HG03045 (cell line): ENCODE results near the gene KCTD7.
"Not testable (repeated sequence)": the region's sequence is repeated elsewhere in the genome, so short reads cannot be mapped to it uniquely, and the experiment has no call there.

Experiments used
- ATAC-seq: cut with Tn5 transposase; IDR thresholded peaks from one replicate; pipeline ENCODE4 v1.9.1; 2021; ENCODE audit warnings: mild to moderate bottlenecking, moderate library complexity; ENCODE audit not compliant: unreplicated experiment

Gene KCTD7

DNA sequence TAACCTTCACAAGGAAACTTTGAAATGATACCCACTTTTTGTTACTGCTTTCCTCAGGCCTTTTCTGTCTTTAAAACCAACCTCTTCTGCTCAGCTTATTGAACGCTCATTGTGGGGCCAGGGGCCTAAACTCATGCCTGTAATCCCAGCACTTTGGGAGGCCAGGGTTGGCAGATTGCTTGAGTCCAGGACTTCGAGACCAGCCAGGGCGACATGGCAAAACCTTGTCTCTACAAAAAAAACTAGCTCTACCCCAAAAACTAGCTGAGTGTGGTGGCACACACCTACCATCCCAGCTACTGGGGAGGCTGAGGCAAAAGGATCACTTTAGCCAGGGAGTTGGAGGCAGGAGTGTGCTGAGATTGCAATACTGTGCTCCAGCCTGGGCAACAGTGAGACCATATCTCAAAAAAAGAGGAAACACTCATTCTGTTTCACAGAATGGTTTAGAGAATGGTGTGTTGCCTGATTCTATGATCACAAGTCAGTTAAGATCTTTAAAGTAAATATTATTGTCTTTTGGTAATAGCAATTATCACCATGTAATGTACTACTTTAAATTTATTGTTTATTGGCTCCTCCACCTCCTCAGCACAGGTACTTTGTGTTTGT lies 51.1 kb downstream of the KCTD7 start:
- no peak for ATAC-seq

DNA sequence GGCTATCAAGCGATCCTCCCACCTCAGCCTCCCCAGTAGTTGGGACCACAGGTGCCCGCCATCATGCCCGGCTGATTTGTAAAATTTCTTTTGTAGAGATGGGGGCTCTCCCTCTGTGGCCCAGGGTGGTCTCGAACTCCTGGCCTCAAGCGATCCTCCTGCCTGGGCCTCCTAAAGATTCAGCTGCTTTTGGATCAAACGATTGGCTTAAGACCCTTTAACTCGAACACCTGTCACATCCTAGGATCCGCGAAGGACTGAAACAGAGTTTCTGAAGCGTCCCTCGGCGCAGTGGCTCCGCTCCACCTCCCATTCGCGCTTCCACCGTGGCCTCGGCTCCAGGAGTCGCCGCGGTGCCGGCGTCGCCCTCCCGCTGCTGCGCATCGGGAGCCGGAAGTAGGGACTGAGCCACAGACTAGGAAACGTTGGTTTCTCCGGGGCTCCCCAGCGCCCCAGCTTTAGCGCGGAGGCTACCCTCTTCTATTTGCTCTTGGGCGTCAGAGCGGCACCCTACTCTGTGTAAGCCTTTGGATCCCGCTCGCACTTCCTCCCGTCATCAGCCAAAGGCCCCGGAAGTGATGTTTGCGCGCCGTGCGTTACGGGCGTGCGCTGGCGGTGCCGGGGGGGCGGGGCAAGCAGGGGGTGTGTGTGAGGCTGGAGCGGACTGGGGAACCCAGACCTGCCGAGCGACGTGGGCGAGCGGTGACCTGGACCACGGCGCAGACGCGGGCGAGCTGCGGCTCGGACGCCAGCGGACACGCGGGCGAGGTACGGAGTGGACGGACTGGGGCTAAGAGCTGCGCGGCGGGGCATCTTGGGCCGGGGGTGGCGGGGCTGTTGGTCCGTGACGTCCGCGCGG lies 53.0 kb downstream of the KCTD7 start:
- peak; percentile 91 for ATAC-seq

DNA sequence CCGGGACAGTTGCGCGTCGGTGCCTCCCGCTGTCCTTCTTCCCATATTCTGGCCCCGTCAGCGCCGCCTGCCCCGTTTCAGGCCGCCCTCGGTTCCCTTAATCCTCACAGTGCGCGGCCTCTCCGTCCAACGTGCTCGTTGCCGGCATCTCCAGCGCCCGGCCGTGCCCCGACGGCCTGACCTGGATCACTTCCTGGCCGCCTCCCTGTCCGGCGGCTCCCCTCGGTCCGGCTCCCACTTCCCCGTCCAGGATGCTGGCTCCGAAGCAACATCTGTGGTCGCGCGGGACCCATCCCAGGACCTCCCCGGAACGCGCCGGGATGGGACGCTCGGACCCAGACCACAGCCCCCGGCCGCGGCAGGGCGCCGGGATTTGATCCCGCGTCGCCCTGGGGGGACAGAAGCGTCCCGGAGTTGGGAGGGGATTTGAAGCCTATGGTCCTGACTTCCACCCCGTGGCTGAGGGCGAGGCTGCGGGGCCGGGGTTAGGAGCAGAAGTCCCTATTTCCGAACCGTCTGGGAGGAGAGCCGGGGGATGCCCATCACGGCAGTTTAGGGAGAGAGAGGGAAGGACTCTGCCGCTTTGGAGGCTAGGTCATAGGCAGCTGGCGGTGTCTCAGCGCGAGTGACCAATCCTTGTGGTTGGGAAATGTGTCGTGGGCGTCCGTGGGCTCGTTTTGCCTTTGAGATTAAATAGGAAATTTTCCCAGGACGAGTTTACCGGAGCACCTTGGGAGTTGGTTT lies 53.8 kb downstream of the KCTD7 start:
- ATAC-seq: peak; percentile 31

DNA sequence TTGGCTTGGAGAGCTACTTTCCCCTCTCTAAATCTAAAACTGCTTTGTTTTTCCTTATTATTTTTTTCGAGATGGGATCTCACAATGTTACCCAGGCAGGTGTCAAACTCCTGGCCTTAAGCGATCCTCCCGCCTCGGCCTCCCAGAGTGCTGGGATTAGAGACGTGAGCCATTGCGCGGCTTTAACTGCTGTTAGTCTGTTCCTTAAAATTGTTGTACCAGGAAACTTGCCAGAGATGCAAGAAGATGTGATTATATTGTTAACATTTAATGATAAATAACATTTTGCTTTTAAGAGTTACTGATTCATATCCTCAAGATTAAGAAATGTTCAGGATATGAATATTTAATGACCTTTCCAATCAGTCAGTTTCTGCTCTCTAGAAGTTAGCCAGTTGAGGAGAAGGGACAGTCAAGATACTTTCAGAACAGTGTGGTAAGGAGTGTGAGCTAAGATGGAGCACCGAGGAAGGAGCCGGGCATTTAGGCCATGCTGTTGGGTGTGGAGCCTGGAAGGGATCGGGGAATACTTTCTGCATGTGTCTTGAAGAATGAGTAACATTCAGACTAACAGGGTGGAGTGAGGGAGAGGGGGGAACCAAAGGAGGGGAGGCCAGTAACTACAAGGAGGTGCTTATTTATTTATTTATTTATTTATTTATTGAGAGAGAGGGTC lies 54.6 kb downstream of the KCTD7 start:
- not testable (repeated sequence) for ATAC-seq

DNA sequence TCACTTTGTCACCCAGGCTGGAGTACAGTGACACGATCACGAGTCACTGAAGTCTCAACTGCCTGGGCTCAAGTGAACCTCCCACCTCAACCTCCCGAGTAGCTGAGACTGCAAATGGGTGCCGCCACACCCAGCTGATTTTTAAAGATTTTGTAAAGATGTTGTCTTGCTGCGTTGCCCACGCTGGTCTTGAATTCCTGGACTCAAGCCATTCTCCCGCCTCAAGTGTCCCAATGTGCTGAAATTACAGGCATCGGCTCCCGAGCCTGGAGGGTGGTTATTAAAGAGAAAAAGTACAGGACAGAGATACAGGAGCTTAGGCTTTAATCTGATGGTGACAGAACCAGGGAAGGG lies 55.1 kb downstream of the KCTD7 start:
- ATAC-seq: no peak

DNA sequence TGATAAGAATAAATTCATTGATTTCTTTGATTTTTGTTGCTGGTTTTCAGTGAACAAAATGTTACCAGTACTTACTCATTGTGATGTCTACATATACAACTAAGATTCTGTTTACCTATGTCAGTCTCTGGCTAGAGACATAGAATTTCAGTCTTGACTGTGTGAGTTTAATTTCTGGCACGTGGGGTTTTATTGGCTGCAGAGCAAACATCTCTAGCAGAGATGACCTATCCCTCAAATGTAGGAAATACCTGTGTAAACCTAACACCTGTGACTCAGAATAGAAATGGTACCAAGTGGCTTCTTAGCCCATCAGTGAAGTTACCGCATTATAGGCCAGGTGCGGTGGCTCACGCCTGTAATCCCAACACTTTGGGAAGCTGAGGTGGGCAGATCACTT lies 57.0 kb downstream of the KCTD7 start:
- ATAC-seq: not testable (repeated sequence)

DNA sequence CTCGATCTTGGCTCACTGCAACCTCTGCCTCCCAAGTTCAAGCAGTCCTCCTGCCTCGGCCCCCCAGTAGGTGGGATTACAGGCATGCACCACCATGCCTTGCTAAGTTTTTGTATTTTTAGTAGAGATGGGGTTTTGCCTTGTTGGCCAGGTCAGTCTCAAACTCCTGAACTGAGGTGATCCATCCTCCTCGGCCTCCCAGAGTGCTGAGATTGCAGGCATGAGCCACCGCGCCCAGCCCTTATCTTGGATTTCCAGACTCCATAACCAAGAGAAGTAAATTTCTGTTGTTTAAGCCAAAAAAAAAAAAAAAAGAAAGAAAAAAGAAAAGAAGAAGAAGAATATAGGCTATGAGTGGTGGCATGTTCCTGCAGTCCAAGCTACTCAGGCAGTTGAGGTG lies 58.5 kb downstream of the KCTD7 start:
- no peak for ATAC-seq

DNA sequence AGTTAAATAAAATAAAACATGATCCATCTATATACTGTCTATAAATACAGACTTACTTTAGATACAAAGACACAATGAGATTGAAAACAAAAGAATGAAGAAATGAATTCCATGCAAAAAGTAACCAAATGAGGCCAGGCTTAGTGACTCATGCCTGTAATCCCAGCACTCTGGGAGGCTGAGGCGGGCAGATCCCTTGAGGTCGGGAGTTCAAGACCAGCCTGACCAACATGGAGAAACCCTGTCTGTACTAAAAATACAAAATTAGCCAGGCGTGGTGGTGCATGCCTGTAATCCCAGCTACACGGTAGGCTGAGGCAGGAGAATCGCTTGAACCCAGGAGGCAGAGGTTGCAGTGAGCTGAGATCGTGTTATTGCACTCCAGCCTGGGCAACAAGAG lies 59.0 kb downstream of the KCTD7 start:
- ATAC-seq: not testable (repeated sequence)

DNA sequence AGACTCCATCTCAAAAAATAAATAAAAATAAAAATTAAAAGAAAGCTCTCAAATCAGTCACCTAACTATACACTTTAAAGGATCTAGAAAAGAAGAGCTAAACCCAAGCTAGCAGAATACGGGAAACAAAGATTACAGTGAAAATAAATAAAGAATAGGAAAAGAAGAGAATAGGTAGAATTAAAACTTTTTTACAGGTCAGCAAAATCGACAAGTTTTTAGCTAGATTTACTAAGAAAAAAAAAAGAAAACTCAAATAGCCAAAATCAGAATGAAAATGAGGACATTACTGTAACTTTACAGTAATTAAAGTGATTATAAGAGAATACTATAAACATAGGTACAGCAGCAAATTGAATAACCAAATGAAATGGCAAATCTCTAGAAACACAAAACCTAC lies 60.4 kb downstream of the KCTD7 start:
- no peak for ATAC-seq

DNA sequence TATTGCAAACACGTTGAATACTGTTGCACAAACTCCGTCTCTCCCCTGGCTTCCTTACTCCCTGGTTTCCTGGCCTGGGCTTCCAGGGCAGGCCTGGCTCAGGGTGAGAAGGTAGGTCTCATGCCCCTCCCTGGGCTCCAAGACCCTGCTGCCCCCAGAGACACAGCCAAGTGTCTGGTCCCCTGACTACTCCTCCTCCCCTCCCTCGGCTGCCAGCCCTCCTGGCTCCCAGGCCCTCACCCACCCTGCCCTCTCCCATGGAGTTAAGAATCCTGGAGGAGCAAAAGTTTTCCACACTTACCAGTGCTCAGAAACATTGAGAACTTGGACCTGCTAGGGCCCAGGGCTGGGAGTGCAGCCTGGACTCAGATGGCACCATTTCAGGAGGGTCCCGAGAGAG lies 64.7 kb downstream of the KCTD7 start:
- ATAC-seq: no peak
